PFSK-1 (cell line): Measurements from ENCODE around the gene RFT1.

Source experiments
- FOXP2 ChIP-seq: optimal IDR thresholded peaks from 2 replicates; pipeline ENCODE3; 2011; ENCODE audit warnings: borderline replicate concordance, control low read depth, inconsistent platforms; ENCODE audit not compliant: insufficient read depth; ENCODE audit errors: extremely low read length, extremely low read depth
- POLR2AphosphoS5 ChIP-seq: IDR thresholded peaks from 2 replicates; pipeline ENCODE4 v1.6.1; 2012; ENCODE audit warnings: low read depth, mild to moderate bottlenecking, control low read depth, low read length, moderate library complexity
- REST ChIP-seq, 2 experiments: IDR thresholded peaks; 2 replicates each; pipeline versions ENCODE4 v1.6.1 to v1.8.0; 2011 to 2012; ENCODE audit warnings: low read depth in 2 of 2, low read length in 2 of 2, control low read depth in 1 of 2, inconsistent platforms in 1 of 2, mild to moderate bottlenecking in 1 of 2, moderate library complexity in 1 of 2; ENCODE audit not compliant: insufficient read depth in 1 of 2
- SIN3A ChIP-seq: IDR thresholded peaks from 2 replicates; pipeline ENCODE4 v1.6.1; 2012; ENCODE audit warnings: mild to moderate bottlenecking, low read length, moderate library complexity, borderline replicate concordance; ENCODE audit not compliant: insufficient read depth
- TAF1 ChIP-seq: IDR thresholded peaks from 2 replicates; pipeline ENCODE4 v1.6.1; 2012; ENCODE audit warnings: low read length, control low read depth, borderline replicate concordance; ENCODE audit not compliant: insufficient read depth

RFT1 gene

DNA sequence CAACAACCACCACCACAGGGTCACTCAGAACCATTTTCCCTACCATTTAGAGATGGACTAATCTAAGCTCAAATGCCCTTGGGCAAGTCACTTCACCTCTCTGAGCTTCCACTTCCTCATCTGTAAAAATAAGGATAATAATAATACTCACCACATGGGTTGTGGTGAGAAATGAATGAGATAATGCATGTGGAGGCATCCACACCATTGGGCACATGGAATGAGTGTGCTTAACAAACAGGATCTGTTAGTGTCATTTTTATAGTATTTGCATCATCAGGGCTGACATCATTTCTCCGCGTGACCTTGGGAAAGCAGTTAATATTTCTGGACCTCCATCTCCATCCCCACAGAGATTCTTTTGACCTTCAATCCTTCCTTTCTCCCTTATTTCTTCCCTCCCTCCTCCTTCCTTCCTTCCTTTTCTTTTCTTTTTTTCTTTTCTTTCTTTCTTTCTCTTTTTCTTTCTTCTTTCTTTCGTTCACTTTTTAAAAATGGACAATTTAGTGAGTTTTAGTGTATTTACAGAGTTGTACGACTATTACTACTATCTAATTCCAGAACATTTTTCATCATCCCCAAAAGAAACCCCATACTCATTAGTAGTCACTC, 7.7 kb upstream of the RFT1 start:
- no peak for TF ChIP-seq TAF1
- TF ChIP-seq FOXP2, result no peak
- TF ChIP-seq SIN3A, result no peak
- no peak for TF ChIP-seq REST (IDR thresholded peaks at IDR 0.05; ENCODE audit: insufficient read depth in 1 of 2, low read depth in 2 of 2, low read length in 2 of 2)
- TF ChIP-seq POLR2AphosphoS5, result no peak

- no peak for TF ChIP-seq FOXP2
- TF ChIP-seq POLR2AphosphoS5, result no peak
- TF ChIP-seq TAF1, result no peak
- TF ChIP-seq SIN3A, result no peak
- no peak for TF ChIP-seq REST (IDR thresholded peaks at IDR 0.05; ENCODE audit: insufficient read depth in 1 of 2, low read depth in 2 of 2, low read length in 2 of 2)
These were observed 7.0 kb upstream of the RFT1 start for GRCh38 chr3:53137221-53137620.

DNA sequence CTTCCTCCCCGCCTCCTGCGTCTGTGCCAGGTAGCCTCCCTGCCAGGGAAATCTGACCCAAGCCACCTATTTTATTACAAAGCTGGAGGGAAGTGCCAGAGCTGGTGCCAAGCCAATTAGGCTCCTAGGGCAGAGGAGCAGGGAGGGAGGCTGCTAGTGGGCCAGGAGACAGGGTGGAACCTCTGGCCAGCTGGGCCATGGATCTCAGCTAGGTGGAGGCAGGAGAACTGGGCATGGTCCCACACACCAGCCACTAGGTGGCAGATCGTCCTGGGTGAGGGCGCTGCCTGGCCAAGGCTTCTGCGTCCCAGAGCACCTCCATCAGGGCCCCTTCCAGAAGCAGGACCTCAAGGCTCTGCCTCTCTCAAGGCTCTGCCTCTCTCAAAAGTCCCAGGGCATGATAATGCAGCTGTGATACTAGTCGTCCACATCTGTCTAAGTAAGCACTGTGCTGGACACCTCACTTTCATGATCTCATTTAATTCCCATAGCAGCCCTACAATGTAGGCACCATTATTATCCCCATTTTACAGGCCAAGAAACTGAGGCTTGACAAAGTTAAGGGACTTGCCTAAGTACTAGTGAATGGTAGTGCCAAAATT, 4.5 kb upstream of the RFT1 start:
- TF ChIP-seq FOXP2 (peak; percentile 70), REST (IDR thresholded peaks at IDR 0.05; ENCODE audit: insufficient read depth in 1 of 2, low read depth in 2 of 2, low read length in 2 of 2) (no peak)

DNA sequence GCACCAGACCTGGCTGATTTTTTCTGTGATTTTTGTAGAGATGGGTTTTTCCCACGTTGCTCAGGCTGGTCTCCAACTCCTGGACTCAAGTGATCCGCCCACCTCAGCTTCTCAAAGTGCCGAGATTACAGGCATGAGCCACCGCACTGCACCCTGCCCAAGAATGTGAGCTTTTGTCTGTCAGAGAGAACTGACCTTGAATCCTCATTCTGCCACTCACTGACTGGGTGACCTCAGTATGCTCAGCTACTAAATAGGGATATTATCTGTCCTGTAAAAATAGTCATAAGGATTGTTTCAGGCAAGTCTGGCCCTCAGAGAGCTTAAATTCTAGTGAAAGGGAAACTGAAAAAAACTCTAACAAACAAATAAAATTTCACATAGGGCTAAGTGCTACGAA, 2.1 kb upstream of the RFT1 start:
- TF ChIP-seq REST (IDR thresholded peaks at IDR 0.05; ENCODE audit: insufficient read depth in 1 of 2, low read depth in 2 of 2, low read length in 2 of 2) (no peak), TAF1 (no peak), POLR2AphosphoS5 (no peak), SIN3A (no peak)

- TF ChIP-seq FOXP2 (no peak), POLR2AphosphoS5 (no peak), TAF1 (no peak), SIN3A (no peak), REST (IDR thresholded peaks at IDR 0.05; ENCODE audit: insufficient read depth in 1 of 2, low read depth in 2 of 2, low read length in 2 of 2) (no peak)
These were observed 861 bp upstream of the RFT1 start for GRCh38 chr3:53131096-53131495.
